OCI-LY1 (cell line): ENCODE results near the gene ADAMTS17.

ENCODE experiments used
- H2AFZ ChIP-seq: fragments of 200-600 bp; sonication (generic), shearing (Covaris generic); 2 replicates; pipeline ENCODE4 v1.6.0; 2014; ENCODE audit warnings: antibody characterized with exemption, mild to moderate bottlenecking, low read length
- H3F3A ChIP-seq: fragments of 200-600 bp; sonication (generic), shearing (Covaris generic); 2 replicates; pipeline ENCODE4 v1.6.0; 2014; ENCODE audit warnings: mild to moderate bottlenecking, antibody characterized with exemption, low read length, moderate library complexity; ENCODE audit not compliant: insufficient read depth
- H3K27ac ChIP-seq: fragments of 200-600 bp; sonication (generic); 2 replicates; pipeline ENCODE4 v1.5.1; 2014; ENCODE audit warnings: low read length, mixed run types, mild to moderate bottlenecking, low read depth; ENCODE audit not compliant: poor library complexity, severe bottlenecking
- H3K27me3 ChIP-seq: fragments of 200-600 bp; sonication (generic); 2 replicates; pipeline ENCODE4 v1.6.0; 2014; ENCODE audit warnings: antibody characterized with exemption, mild to moderate bottlenecking, low read length, moderate library complexity; ENCODE audit not compliant: insufficient read depth
- H3K36me3 ChIP-seq: fragments of 200-600 bp; sonication (generic); 2 replicates; pipeline ENCODE4 v1.6.1; 2014; ENCODE audit warnings: mild to moderate bottlenecking, antibody characterized with exemption, low read length, moderate library complexity, mixed read lengths; ENCODE audit not compliant: insufficient read depth
- H3K4me1 ChIP-seq: fragments of 200-600 bp; sonication (generic); 2 replicates; pipeline ENCODE4 v1.5.1; 2014; ENCODE audit warnings: mild to moderate bottlenecking, low read length, moderate library complexity; ENCODE audit not compliant: insufficient read depth, severe bottlenecking
- H3K4me2 ChIP-seq: fragments of 200-600 bp; sonication (generic), shearing (Covaris generic); 2 replicates; pipeline ENCODE4 v1.6.1; 2014; ENCODE audit warnings: low read length
- H3K4me3 ChIP-seq: fragments of 200-600 bp; sonication (generic); 2 replicates; pipeline ENCODE4 v1.5.1; 2014; ENCODE audit warnings: low read length, low read depth, mild to moderate bottlenecking, mixed read lengths; ENCODE audit not compliant: poor library complexity, severe bottlenecking
- H3K79me2 ChIP-seq: fragments of 200-600 bp; shearing (Covaris generic); 2 replicates; pipeline ENCODE4 v1.6.1; 2016; ENCODE audit warnings: mixed run types, low read length, mixed read lengths; ENCODE audit not compliant: insufficient read depth
- H3K9ac ChIP-seq: fragments of 200-600 bp; sonication (generic), shearing (Covaris generic); 2 replicates; pipeline ENCODE4 v1.6.1; 2014; ENCODE audit warnings: mild to moderate bottlenecking, low read length, mixed read lengths
- H3K9me2 ChIP-seq: fragments of 200-600 bp; sonication (generic), shearing (Covaris generic); 2 replicates; pipeline ENCODE4 v1.6.1; 2014; ENCODE audit warnings: low read depth, mild to moderate bottlenecking, low read length, mixed read lengths
- H3K9me3 ChIP-seq: fragments of 200-600 bp; shearing (Covaris generic); 2 replicates; pipeline ENCODE4 v1.6.1; 2014; ENCODE audit warnings: low read length, mixed read lengths
- H4K20me1 ChIP-seq: fragments of 200-600 bp; sonication (generic), shearing (Covaris generic); 2 replicates; pipeline ENCODE4 v1.6.0; 2016; ENCODE audit warnings: mild to moderate bottlenecking, low read length; ENCODE audit not compliant: insufficient read depth
- EZH2 ChIP-seq: fragments of 200-600 bp; sonication (generic), shearing (Covaris generic); IDR thresholded peaks from 2 replicates; pipeline ENCODE4 v1.8.0; 2017; ENCODE audit warnings: borderline replicate concordance, mixed run types, mild to moderate bottlenecking, antibody characterized with exemption, low read length, moderate library complexity, mixed read lengths
- TF ChIP-seq, protein P1 (sequence below): fragments of 200-600 bp; sonication (generic), shearing (Covaris generic); IDR thresholded peaks from 2 replicates; pipeline ENCODE4 v1.5.1; 2017; ENCODE audit warnings: mild to moderate bottlenecking, antibody characterized with exemption, low read length, moderate library complexity, mixed read lengths

The ADAMTS17 gene

DNA sequence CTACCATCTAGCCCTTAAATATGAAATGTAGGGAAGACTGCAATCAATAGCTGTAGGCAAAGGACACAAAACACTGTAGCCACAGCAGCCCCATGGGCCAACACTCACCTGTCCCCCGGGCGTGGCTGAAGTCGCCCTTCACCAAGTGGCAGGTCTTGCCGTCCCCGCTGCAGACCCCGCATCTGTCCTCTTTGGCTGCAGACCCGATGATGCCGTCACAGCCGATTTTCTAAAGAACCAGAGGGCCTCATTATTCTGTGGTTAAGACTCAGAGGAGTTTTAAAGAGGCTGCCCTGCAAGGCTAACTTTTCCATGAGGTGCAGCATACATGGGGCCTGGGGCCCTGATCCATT, 245.6 kb downstream of the ADAMTS17 start:
- Histone ChIP-seq H3K36me3 (no peaks in the 10 kb centered on the region), H4K20me1 (no peaks in the 10 kb centered on the region), H3F3A (no peaks in the 10 kb centered on the region), H3K4me1 (no peaks in the 10 kb centered on the region), H3K4me3 (no peak overlapping the region), H2AFZ (no peak overlapping the region), H3K9me3 (no peaks in the 10 kb centered on the region), H3K9me2 (no peaks in the 10 kb centered on the region), H3K9ac (no peak overlapping the region), H3K27me3 (no peaks in the 10 kb centered on the region), H3K4me2 (no peak overlapping the region), H3K27ac (no peak overlapping the region), H3K79me2 (no peaks in the 10 kb centered on the region)
- TF ChIP-seq, protein P1, sequence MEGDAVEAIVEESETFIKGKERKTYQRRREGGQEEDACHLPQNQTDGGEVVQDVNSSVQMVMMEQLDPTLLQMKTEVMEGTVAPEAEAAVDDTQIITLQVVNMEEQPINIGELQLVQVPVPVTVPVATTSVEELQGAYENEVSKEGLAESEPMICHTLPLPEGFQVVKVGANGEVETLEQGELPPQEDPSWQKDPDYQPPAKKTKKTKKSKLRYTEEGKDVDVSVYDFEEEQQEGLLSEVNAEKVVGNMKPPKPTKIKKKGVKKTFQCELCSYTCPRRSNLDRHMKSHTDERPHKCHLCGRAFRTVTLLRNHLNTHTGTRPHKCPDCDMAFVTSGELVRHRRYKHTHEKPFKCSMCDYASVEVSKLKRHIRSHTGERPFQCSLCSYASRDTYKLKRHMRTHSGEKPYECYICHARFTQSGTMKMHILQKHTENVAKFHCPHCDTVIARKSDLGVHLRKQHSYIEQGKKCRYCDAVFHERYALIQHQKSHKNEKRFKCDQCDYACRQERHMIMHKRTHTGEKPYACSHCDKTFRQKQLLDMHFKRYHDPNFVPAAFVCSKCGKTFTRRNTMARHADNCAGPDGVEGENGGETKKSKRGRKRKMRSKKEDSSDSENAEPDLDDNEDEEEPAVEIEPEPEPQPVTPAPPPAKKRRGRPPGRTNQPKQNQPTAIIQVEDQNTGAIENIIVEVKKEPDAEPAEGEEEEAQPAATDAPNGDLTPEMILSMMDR: no peak
- no peak for TF ChIP-seq EZH2

DNA sequence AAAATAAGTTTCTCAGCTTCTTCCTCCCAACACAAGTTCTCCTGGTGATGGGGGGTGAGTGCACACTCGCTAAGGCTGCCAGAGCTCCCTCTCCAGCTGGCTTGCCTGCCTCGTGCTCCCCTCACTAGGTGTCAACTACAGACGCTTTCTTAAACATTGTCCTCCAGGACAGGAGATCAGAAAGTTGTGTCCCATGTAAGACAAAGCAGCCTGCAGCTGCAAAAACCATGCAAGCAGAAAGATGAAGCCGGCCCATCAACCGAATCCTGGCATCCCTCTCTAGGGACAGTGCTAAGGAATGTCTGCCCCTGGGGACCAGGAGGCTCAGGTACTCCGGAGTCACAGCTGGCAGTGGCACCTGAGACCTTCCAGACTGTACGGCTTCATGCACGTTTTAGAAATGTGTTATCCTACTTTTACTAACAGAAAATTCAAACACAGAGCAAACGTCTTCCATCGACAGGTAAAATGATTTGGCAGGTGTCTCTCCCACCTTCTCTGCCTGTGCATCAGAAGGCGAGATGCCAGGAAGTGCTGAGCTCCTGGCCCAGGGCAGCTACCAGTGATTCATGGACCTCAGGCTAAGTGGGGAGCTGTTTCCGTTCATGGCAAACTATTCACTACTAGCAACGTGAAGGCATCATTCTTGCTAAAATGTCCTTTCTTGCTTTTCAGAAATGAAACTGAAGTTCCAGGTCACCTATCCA, 246.1 kb downstream of the ADAMTS17 start:
- H3K4me2 ChIP-seq: no peak overlapping the region
- H3K9me3 ChIP-seq: no peaks in the 10 kb centered on the region
- no peak overlapping the region for H3K4me3 ChIP-seq
- H3K9me2 ChIP-seq: no peaks in the 10 kb centered on the region
- H3K27ac ChIP-seq: no peak overlapping the region
- H3K79me2 ChIP-seq: no peaks in the 10 kb centered on the region
- TF ChIP-seq, protein P1: no peak
- no peak for TF ChIP-seq EZH2
- H2AFZ ChIP-seq: no peak overlapping the region
- H3K27me3 ChIP-seq: no peaks in the 10 kb centered on the region
- H3F3A ChIP-seq: no peaks in the 10 kb centered on the region
- H4K20me1 ChIP-seq: no peaks in the 10 kb centered on the region
- H3K4me1 ChIP-seq: no peaks in the 10 kb centered on the region
- no peak overlapping the region for H3K9ac ChIP-seq
- H3K36me3 ChIP-seq: no peaks in the 10 kb centered on the region

DNA sequence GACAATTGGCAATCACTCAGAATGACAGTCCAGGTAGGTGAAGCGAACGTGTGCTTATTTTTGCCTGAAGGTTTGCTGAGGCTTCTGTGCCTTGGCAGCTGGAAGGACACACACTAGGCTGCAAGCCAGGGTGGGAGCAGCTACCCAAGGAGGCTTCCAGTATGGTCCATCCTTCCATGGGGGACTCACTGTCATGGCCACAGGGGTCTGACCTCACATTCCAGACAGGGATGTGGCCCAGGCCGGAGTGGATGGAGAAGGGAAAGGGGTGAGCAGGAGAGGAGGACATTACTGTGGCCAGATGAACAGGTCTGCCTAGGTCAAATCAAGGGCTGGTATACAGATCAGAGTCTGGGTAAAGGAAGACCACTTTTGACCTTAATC, 247.7 kb downstream of the ADAMTS17 start:
- no peaks in the 10 kb centered on the region for H3K9me2 ChIP-seq
- no peak overlapping the region for H3K4me2 ChIP-seq
- H3F3A ChIP-seq: no peaks in the 10 kb centered on the region

More for the DNA sequence above, 247.7 kb downstream of the ADAMTS17 start:
- TF ChIP-seq, protein P1: no peak
- no peak for TF ChIP-seq EZH2
- no peak overlapping the region for H3K9ac ChIP-seq
- no peaks in the 10 kb centered on the region for H3K79me2 ChIP-seq
- H3K27me3 ChIP-seq: no peaks in the 10 kb centered on the region
- no peaks in the 10 kb centered on the region for H3K36me3 ChIP-seq
- no peaks in the 10 kb centered on the region for H3K4me1 ChIP-seq
- no peak overlapping the region for H3K27ac ChIP-seq
- no peak overlapping the region for H3K4me3 ChIP-seq
- no peaks in the 10 kb centered on the region for H4K20me1 ChIP-seq
- H2AFZ ChIP-seq: no peak overlapping the region
- H3K9me3 ChIP-seq: no peaks in the 10 kb centered on the region
